ENCODE data around the gene NATD1.

The NATD1 gene

GRCh38 chr17:21250854-21251253 is 2.4 kb downstream of the NATD1 start:
- Histone ChIP-seq H3K27ac (ENCODE audit: insufficient read depth in 1 of 2, low read depth in 1 of 2, low read length in 2 of 2, poor library complexity in 1 of 2, severe bottlenecking in 2 of 2) (no peak overlapping the region), H3K27me3 (replicated peaks in 2 of 5; ENCODE audit: control insufficient read depth in 4 of 5, insufficient read depth in 5 of 5, low read length in 4 of 5) (no peaks in the 10 kb centered on the region), H3K9me3 (ENCODE audit: control extremely low read depth in 1 of 5, control insufficient read depth in 4 of 5, insufficient read depth in 2 of 5, low read depth in 1 of 5, low read length in 4 of 5) (no peaks in the 10 kb centered on the region), H3K4me1 (ENCODE audit: control extremely low read depth in 1 of 4, control insufficient read depth in 4 of 4, insufficient read depth in 4 of 4, low read length in 3 of 4) (peaks cover 5 to 13% (median 12%) of the 10 kb centered on the region in 4 experiments), H3K4me3 (ENCODE audit: control insufficient read depth in 1 of 7, extremely low read depth in 1 of 7, insufficient read depth in 4 of 7, low read depth in 2 of 7, low read length in 6 of 7) (no peak overlapping the region), H3K36me3 (ENCODE audit: control insufficient read depth in 4 of 4, insufficient read depth in 4 of 4, low read length in 3 of 4) (no peaks in the 10 kb centered on the region)
- no peak for DNase-seq
- 93% methylated on average over 4 of the region's 4 CpGs for WGBS (ENCODE audit: insufficient coverage)
- ChIA-PET CTCF (interaction anchor here (1.2 to 3.1 kb wide), 3 partner anchors 11 to 26 kb away, joined by 3 to 16 read pairs (median 3); no protein-coding TSS in a partner anchor), POLR2A (no interaction called here)

GRCh38 chr17:21249920-21250703 is 3.1 kb downstream of the NATD1 start:
- Histone ChIP-seq H3K4me1 (ENCODE audit: control extremely low read depth in 1 of 4, control insufficient read depth in 4 of 4, insufficient read depth in 4 of 4, low read length in 3 of 4) (peaks cover 5 to 19% (median 14%) of the 10 kb centered on the region in 4 experiments), H3K36me3 (ENCODE audit: control insufficient read depth in 4 of 4, insufficient read depth in 4 of 4, low read length in 3 of 4) (no peaks in the 10 kb centered on the region), H3K9me3 (ENCODE audit: control extremely low read depth in 1 of 5, control insufficient read depth in 4 of 5, insufficient read depth in 2 of 5, low read depth in 1 of 5, low read length in 4 of 5) (no peaks in the 10 kb centered on the region), H3K4me3 (ENCODE audit: control insufficient read depth in 1 of 7, extremely low read depth in 1 of 7, insufficient read depth in 4 of 7, low read depth in 2 of 7, low read length in 6 of 7) (no peak overlapping the region), H3K27me3 (replicated peaks in 2 of 5; ENCODE audit: control insufficient read depth in 4 of 5, insufficient read depth in 5 of 5, low read length in 4 of 5) (no peaks in the 10 kb centered on the region), H3K27ac (ENCODE audit: insufficient read depth in 1 of 2, low read depth in 1 of 2, low read length in 2 of 2, poor library complexity in 1 of 2, severe bottlenecking in 2 of 2) (no peak overlapping the region)
- CTCF ChIA-PET = interaction anchor here (1.3 to 3.1 kb wide), 4 partner anchors 11 to 37 kb away, joined by 3 to 16 read pairs (median 4); no protein-coding TSS in a partner anchor
- POLR2A ChIA-PET = interaction anchor here (0.7 kb wide), 1 partner anchor 117 kb away, joined by 3 read pairs; no protein-coding TSS in a partner anchor
- no peak for DNase-seq
- WGBS (ENCODE audit: insufficient coverage) = 73% methylated on average over 5 of the region's 7 CpGs

GRCh38 chr17:21249086-21249795 is 4.0 kb downstream of the NATD1 start:
- H3K9me3 ChIP-seq (ENCODE audit: control extremely low read depth in 1 of 5, control insufficient read depth in 4 of 5, insufficient read depth in 2 of 5, low read depth in 1 of 5, low read length in 4 of 5) = no peaks in the 10 kb centered on the region
- H3K4me3 ChIP-seq (ENCODE audit: control insufficient read depth in 1 of 7, extremely low read depth in 1 of 7, insufficient read depth in 4 of 7, low read depth in 2 of 7, low read length in 6 of 7) = no peak overlapping the region
- ChIA-PET POLR2A (interaction anchor here (0.6 to 0.7 kb wide), 2 partner anchors 20 to 118 kb away, joined by 3 to 4 read pairs; no protein-coding TSS in a partner anchor), CTCF (interaction anchor here (0.9 to 3.1 kb wide), 4 partner anchors 10 to 117 kb away, joined by 3 to 16 read pairs (median 4); no protein-coding TSS in a partner anchor)
- peaks cover 5 to 19% (median 14%) of the 10 kb centered on the region in 4 experiments for H3K4me1 ChIP-seq (ENCODE audit: control extremely low read depth in 1 of 4, control insufficient read depth in 4 of 4, insufficient read depth in 4 of 4, low read length in 3 of 4)
- DNase-seq = no peak
- whole genome bisulfite sequencing (ENCODE audit: insufficient coverage) = 96% methylated on average over 8 of the region's 12 CpGs
- H3K27ac ChIP-seq (ENCODE audit: insufficient read depth in 1 of 2, low read depth in 1 of 2, low read length in 2 of 2, poor library complexity in 1 of 2, severe bottlenecking in 2 of 2) = no peak overlapping the region
- H3K36me3 ChIP-seq (ENCODE audit: control insufficient read depth in 4 of 4, insufficient read depth in 4 of 4, low read length in 3 of 4) = no peaks in the 10 kb centered on the region
- no peaks in the 10 kb centered on the region for H3K27me3 ChIP-seq (replicated peaks in 2 of 5; ENCODE audit: control insufficient read depth in 4 of 5, insufficient read depth in 5 of 5, low read length in 4 of 5)

- 98% methylated on average over 4 of the region's 4 CpGs for WGBS (ENCODE audit: insufficient coverage)
- ChIA-PET CTCF (interaction anchor here (1.5 to 3.1 kb wide), 2 partner anchors 9 to 32 kb away, joined by 4 to 16 read pairs; no protein-coding TSS in a partner anchor), POLR2A (no interaction called here)
- Histone ChIP-seq H3K9me3 (ENCODE audit: control extremely low read depth in 1 of 5, control insufficient read depth in 4 of 5, insufficient read depth in 2 of 5, low read depth in 1 of 5, low read length in 4 of 5) (no peaks in the 10 kb centered on the region), H3K4me3 (ENCODE audit: control insufficient read depth in 1 of 7, extremely low read depth in 1 of 7, insufficient read depth in 4 of 7, low read depth in 2 of 7, low read length in 6 of 7) (no peak overlapping the region), H3K27ac (ENCODE audit: insufficient read depth in 1 of 2, low read depth in 1 of 2, low read length in 2 of 2, poor library complexity in 1 of 2, severe bottlenecking in 2 of 2) (no peak overlapping the region), H3K36me3 (ENCODE audit: control insufficient read depth in 4 of 4, insufficient read depth in 4 of 4, low read length in 3 of 4) (no peaks in the 10 kb centered on the region), H3K27me3 (replicated peaks in 2 of 5; ENCODE audit: control insufficient read depth in 4 of 5, insufficient read depth in 5 of 5, low read length in 4 of 5) (no peaks in the 10 kb centered on the region), H3K4me1 (ENCODE audit: control extremely low read depth in 1 of 4, control insufficient read depth in 4 of 4, insufficient read depth in 4 of 4, low read length in 3 of 4) (peaks cover under 1 to 14% (median 9%) of the 10 kb centered on the region in 4 experiments)
- DNase-seq = no peak
These were observed 4.7 kb downstream of the NATD1 start for GRCh38 chr17:21248500-21248899.

- POLR2A ChIA-PET = no interaction called here
- Histone ChIP-seq H3K27me3 (replicated peaks in 2 of 5; ENCODE audit: control insufficient read depth in 4 of 5, insufficient read depth in 5 of 5, low read length in 4 of 5) (no peaks in the 10 kb centered on the region), H3K27ac (ENCODE audit: insufficient read depth in 1 of 2, low read depth in 1 of 2, low read length in 2 of 2, poor library complexity in 1 of 2, severe bottlenecking in 2 of 2) (no peak overlapping the region), H3K4me1 (ENCODE audit: control extremely low read depth in 1 of 4, control insufficient read depth in 4 of 4, insufficient read depth in 4 of 4, low read length in 3 of 4) (peaks cover 0 to 12% (median 8%) of the 10 kb centered on the region in 4 experiments), H3K4me3 (ENCODE audit: control insufficient read depth in 1 of 7, extremely low read depth in 1 of 7, insufficient read depth in 4 of 7, low read depth in 2 of 7, low read length in 6 of 7) (no peak overlapping the region), H3K9me3 (ENCODE audit: control extremely low read depth in 1 of 5, control insufficient read depth in 4 of 5, insufficient read depth in 2 of 5, low read depth in 1 of 5, low read length in 4 of 5) (no peaks in the 10 kb centered on the region), H3K36me3 (ENCODE audit: control insufficient read depth in 4 of 4, insufficient read depth in 4 of 4, low read length in 3 of 4) (peaks cover 0 to 4% (median 2%) of the 10 kb centered on the region in 4 experiments)
- 98% methylated on average over 12 of the region's 12 CpGs for WGBS (ENCODE audit: insufficient coverage)
- DNase-seq = no peak
- CTCF ChIA-PET = no interaction called here
These were observed 5.5 kb downstream of the NATD1 start for GRCh38 chr17:21247552-21248258.

DNA sequence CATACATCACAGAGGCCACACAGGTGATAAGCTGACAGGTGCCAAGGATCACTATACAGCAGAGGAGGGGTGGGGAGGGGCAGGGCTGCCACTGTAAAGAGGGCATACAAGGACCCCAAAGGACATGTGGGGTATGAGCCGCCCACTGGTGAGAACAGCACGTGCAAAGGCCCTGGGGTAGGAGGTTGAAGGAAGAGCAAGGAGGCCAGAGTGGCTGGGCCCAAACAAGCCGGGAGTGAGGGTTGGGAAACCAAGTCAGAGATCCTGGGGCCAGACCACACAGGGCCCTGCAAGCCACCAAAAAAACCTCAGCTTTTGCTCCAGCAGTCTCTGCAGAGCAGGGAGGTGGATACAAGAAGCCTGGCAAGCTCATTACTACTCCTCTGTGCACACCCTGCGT is 6.5 kb downstream of the NATD1 start:
- Histone ChIP-seq H3K27me3 (replicated peaks in 2 of 5; ENCODE audit: control insufficient read depth in 4 of 5, insufficient read depth in 5 of 5, low read length in 4 of 5) (no peaks in the 10 kb centered on the region), H3K4me3 (ENCODE audit: control insufficient read depth in 1 of 7, extremely low read depth in 1 of 7, insufficient read depth in 4 of 7, low read depth in 2 of 7, low read length in 6 of 7) (no peak overlapping the region), H3K9me3 (ENCODE audit: control extremely low read depth in 1 of 5, control insufficient read depth in 4 of 5, insufficient read depth in 2 of 5, low read depth in 1 of 5, low read length in 4 of 5) (no peaks in the 10 kb centered on the region), H3K27ac (ENCODE audit: insufficient read depth in 1 of 2, low read depth in 1 of 2, low read length in 2 of 2, poor library complexity in 1 of 2, severe bottlenecking in 2 of 2) (no peak overlapping the region), H3K4me1 (ENCODE audit: control extremely low read depth in 1 of 4, control insufficient read depth in 4 of 4, insufficient read depth in 4 of 4, low read length in 3 of 4) (peaks cover 0 to 7% (median 2%) of the 10 kb centered on the region in 4 experiments), H3K36me3 (ENCODE audit: control insufficient read depth in 4 of 4, insufficient read depth in 4 of 4, low read length in 3 of 4) (peaks cover 0 to 6% (median 2%) of the 10 kb centered on the region in 4 experiments)
- 92% methylated on average over 4 of the region's 4 CpGs for WGBS (ENCODE audit: insufficient coverage)
- ChIA-PET CTCF (no interaction called here), POLR2A (interaction anchor here (0.6 kb wide), 1 partner anchor 8 kb away, joined by 3 read pairs; no protein-coding TSS in a partner anchor)
- no peak for DNase-seq

Data from common myeloid progenitor, CD34-positive (primary cell).